ENCODE measurements around the gene IGF2BP2.
"Not testable (repeated sequence)": the region's sequence is repeated elsewhere in the genome, so short reads cannot be mapped to it uniquely, and the experiment has no call there.

The IGF2BP2 gene

GRCh38 chr3:185797993-185798830 lies 26.6 kb downstream of the IGF2BP2 start:
- DNase-seq = no peak

GRCh38 chr3:185797108-185797881 lies 27.5 kb downstream of the IGF2BP2 start:
- DNase-seq = no peak

GRCh38 chr3:185796431-185797107 lies 28.3 kb downstream of the IGF2BP2 start:
- no peak for DNase-seq

GRCh38 chr3:185793381-185793780 lies 31.5 kb downstream of the IGF2BP2 start:
- no peak for DNase-seq

- no peak for DNase-seq
These were observed 31.9 kb downstream of the IGF2BP2 start for GRCh38 chr3:185792955-185793354.

GRCh38 chr3:185789891-185790830 lies 34.7 kb downstream of the IGF2BP2 start:
- DNase-seq = no peak

- DNase-seq = no peak
These were observed 35.7 kb downstream of the IGF2BP2 start for GRCh38 chr3:185789134-185789533.

GRCh38 chr3:185788292-185788691 lies 36.5 kb downstream of the IGF2BP2 start:
- no peak for DNase-seq

- DNase-seq = no peak
These were observed 37.6 kb downstream of the IGF2BP2 start for GRCh38 chr3:185786956-185787877.

GRCh38 chr3:185786258-185786657 lies 38.6 kb downstream of the IGF2BP2 start:
- DNase-seq = not testable (repeated sequence)

GRCh38 chr3:185784317-185784716 lies 40.5 kb downstream of the IGF2BP2 start:
- no peak for DNase-seq

GRCh38 chr3:185781759-185782158 lies 43.1 kb downstream of the IGF2BP2 start:
- no peak for DNase-seq

- no peak for DNase-seq
These were observed 45.4 kb downstream of the IGF2BP2 start for GRCh38 chr3:185779461-185779860.

GRCh38 chr3:185778821-185779220 lies 46.0 kb downstream of the IGF2BP2 start:
- DNase-seq = no peak

- DNase-seq = no peak
These were observed 46.7 kb downstream of the IGF2BP2 start for GRCh38 chr3:185778094-185778493.

GRCh38 chr3:185770109-185770508 lies 54.7 kb downstream of the IGF2BP2 start:
- DNase-seq = no peak

- peak; percentile 87 for DNase-seq
These were observed 56.3 kb downstream of the IGF2BP2 start for GRCh38 chr3:185768578-185768982.

GRCh38 chr3:185767002-185767688 lies 57.7 kb downstream of the IGF2BP2 start:
- peak; percentile 42 for DNase-seq

GRCh38 chr3:185766329-185767001 lies 58.4 kb downstream of the IGF2BP2 start:
- no peak for DNase-seq

- DNase-seq = no peak
These were observed 59.9 kb downstream of the IGF2BP2 start for GRCh38 chr3:185764980-185765370.
